Measurements from ENCODE around the gene DMBT1.

- TF ChIP-seq EP300 (IDR thresholded peaks at IDR 0.05) (no peak), CTCF (IDR thresholded peaks at IDR 0.05) (no peak), POLR2A (IDR thresholded peaks at IDR 0.05) (no peak)
Measured at GRCh38 chr10:122554131-122555036, 6.2 kb upstream of the DMBT1 start.
